Measurements from ENCODE around the gene DDX1.

Gene DDX1

DNA sequence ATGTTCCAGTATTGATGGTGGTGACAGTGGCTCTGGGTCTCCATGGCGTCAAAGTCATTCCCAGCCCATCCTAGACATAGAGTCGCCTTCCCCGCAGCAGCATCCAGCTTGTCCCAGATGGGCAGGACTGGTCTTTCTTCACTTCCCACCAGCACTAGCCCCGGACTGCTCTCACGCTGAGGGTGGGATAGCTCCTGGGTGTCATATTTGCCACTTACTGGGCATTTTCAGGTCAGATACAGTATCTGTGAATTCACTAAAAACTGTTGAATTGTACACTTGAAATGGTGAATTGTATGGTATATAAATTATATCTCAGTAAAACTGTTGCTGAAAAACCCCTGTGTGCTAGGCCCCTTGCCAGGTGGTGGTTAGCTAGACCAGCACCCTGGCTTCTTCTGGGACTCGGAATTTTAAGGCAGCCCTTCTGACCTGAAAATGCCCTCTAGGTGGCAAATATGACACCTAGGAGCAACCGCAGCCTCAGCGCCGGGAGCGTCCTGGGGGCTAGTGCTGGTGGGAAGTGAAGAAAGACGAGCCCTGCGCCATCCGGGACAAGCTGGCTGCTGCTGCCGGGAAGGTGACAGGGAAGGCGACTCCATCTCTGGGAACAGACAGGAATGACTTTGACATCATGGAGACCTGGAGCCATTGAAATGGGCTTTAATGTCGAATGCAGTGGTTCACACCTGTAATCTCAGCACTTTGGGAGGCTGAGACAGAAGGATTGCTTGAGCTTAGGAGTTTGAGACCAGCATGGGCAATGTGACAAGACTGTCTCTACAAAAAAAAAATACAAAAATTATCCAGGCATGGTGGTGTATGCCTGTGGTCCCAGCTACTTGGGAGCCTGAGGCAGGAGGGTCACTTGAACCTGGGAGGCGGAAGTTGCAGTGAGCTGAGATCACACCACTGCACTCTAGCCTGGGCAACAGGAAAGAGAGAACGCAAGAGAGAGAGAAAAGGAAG, 56.2 kb downstream of the DDX1 start:
- DNase-seq = no peak

DNA sequence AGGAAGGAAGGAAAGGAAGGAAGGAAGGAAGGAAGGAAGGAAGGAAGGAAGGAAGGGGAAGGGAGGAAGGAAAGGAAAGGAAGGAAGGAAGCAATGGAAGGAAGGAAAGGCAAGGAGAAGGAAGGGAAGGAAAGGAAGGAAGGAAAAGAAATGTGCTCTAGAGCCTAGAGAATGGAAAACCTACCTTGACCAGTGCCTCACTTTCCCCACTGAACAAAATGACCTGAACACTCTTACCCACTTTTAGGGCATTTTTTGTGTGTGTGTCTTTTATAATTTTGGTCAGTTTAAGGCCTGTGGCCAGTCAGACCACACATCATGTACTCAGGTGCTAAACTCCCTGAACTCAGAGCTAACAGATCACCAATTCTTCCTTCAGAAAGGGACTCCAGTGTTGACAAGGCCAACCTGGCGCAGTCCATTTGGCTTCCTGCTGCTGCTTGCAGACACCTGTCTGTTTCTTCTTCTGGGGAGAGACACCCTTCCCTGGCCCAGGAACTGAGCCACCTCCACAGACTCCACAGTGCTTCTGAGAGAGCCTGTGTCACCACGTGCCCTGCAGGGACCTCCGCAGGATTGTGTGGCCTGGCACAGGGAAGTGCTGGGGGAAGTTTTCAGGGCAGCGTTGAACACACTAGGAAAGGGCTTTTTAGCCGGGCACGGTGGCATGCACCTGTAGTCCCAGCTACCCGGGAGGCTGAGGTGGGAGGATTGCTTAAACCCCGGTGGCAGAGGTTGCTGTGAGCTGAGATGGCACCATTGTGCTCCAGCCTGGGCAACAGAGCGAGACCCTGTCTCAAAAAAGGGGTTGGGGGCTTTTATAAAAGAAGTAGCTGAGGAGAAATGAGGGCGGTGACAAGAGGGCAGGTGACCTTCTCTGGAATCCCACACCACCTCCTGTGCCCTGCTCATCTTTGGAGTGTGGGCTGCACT, 57.2 kb downstream of the DDX1 start:
- no peak for DNase-seq

GRCh38 chr2:15649561-15650255, 58.0 kb downstream of the DDX1 start:
- DNase-seq = no peak

DNA sequence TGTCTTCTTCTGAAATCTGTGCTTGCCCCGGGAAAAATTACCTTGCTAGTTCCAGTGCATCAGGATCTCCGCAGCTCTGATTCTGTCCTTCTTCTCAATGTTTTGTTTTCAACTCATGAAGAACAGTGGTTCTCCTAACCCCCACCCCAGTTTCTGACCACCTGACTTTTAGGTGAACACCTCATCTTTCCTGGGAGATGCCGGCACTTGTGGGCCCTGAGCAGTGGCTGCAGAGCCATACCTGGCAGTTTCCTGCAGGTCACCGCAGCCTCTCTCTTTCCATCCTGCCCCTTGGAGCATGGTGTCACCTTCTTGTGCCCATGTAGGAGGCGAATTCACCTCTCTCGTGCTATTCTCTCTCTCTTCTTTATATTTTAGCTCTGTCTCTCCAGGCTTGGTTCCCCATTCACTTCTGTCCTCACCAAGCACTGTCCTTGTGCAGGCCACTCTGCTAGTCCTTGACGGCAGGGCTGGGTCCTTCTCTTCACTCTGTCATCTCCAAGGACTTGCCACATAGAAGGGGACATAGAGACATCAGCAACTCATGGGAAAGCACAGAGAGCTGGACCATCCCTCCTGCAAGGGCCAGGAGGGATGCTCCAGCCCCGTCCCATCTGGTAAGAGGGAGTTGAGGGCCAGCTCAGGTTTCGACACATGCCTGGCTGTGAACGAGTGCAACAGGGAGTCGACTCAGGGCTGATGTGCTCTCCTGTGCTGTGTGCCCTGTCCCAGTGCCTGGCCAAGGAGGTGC, 59.1 kb downstream of the DDX1 start:
- DNase-seq = no peak

GRCh38 chr2:15651367-15651727, 59.7 kb downstream of the DDX1 start:
- no peak for DNase-seq

- DNase-seq = no peak
Observed at GRCh38 chr2:15652252-15652651, 60.6 kb downstream of the DDX1 start.

DNA sequence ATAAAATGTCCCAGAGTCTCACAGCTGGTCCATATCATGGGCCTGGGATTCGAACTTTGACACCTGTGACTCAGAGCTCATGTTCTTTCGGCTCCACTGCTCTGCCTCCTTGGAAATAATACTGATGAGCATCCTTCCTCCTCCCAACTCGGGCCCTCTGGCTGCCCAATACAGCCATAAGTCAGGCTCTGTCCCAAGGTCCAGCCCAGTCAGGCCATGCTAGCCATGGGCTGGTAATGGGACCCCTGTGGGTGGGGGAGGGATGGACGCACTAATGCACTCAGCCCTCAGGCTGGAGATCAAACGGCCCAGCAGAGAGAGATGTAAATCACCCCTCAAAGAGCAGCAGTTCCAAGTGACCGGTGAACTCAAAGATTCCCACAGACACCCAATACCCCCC, 61.1 kb downstream of the DDX1 start:
- no peak for DNase-seq

- no peak for DNase-seq
Observed at GRCh38 chr2:15653806-15654726, 62.4 kb downstream of the DDX1 start.

- no peak for DNase-seq
Observed at GRCh38 chr2:15654727-15655073, 63.0 kb downstream of the DDX1 start.

GRCh38 chr2:15655123-15655887, 63.6 kb downstream of the DDX1 start:
- no peak for DNase-seq

DNA sequence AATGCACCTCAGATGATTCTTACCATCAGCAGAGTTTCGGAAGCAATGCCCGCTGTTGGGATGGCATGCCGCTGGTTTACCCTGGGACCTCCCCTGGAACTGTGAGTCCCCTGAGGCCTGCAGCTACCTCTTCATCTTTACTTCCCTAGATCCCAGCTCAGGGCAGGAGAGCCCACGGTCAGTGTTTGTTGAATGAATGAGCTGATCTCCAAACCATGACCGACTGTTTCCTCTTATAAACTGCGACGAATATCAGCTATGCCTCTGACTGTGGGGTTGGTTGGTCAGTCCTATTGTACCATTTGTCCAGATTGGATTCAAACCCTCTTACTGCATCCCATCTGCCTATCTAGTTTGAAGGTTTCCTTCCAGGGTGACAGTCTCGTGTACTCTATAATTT, 64.4 kb downstream of the DDX1 start:
- no peak for DNase-seq

DNA sequence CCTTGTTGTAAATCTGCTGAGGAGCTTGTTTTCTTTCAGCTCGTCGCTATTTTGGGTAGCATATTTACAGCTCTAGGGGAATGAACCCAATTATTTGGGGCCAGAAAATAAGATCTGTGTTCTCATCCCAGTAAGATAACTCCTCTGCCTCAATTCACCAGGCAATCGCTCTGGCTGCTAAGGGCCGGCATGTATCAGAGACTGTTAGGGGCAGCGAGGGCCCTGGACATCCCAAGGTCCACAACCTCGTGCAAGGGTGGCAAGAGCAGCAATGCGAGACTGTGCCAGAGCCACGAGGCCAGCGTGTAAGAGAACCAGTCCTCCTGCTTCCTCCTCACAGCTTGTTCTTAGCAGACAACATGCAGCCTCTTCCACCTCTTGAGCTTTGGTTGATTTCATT, 66.1 kb downstream of the DDX1 start:
- DNase-seq = no peak

- DNase-seq = no peak
Observed at GRCh38 chr2:15658911-15659310, 67.2 kb downstream of the DDX1 start.

GRCh38 chr2:15660491-15661294, 69.0 kb downstream of the DDX1 start:
- no peak for DNase-seq

GRCh38 chr2:15661295-15661569, 69.6 kb downstream of the DDX1 start:
- no peak for DNase-seq

DNA sequence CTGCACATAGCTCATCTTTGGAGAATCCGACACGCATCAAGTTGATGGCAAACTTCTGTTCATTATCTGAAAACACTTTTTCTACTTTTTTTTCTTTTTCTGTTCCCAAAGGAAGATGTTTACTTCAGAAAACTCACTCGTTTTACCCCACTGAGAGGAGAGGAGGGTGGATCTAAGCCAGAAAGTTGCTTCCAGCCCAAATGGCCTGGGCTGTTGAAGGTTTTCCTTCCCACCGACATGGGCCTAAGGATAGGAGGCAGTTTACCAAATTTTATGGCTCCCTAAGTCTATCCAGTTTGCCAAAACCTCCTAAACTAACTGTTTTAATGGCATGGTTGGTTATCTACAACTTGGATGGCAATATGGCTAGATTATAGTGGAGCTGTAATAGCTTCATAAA, 70.4 kb downstream of the DDX1 start:
- DNase-seq = no peak

DNA sequence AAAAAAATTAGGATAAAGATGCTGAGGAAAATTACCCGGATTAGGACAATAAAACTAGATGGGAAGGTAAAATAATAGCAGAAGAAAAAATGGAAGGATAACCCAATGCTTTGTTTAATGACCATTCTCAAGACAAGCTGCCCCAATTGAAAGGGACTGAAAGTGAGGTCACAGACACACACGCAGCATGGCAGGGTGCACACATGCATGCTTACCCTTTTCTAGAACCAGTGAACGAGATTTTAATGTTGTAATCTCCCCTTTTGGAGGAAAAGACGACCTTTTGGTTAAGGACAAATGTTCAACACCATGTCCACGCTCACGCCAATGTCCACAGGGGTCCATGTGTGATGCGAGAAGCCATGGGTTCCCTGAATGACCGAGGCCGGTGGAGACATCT, 70.9 kb downstream of the DDX1 start:
- no peak for DNase-seq

DNA sequence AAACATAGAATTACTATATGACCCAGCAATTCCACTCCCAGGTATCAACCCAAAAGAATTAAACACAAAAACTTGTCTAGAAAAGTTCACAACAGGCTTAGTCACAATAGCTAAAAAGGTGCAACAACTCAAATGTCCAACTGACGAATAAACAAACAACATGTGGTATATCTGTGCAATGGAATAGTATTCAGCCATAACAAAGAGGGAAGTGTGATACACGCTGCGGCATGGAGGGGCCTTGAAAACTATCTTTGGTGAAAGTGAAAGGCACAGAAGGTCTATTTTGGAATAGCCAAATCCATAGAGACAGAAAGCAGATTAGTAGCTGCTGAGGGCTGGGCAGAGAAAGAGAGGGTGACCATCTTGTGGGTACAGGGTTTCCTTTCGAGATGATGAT, 72.1 kb downstream of the DDX1 start:
- DNase-seq = no peak

- no peak for DNase-seq
Observed at GRCh38 chr2:15664273-15665066, 72.8 kb downstream of the DDX1 start.

Data from fibroblast of skin of right biceps (primary cell).